ENCODE data around the gene PLEKHF1. TPM values are rescaled to one million over a fixed set of nuclear protein-coding genes. Genes with fewer than 3 reads are reported as not detected.
A peak's percentile ranks its signal among the peaks of the same experiment; 100 is the strongest.
"Not testable (repeated sequence)": the region's sequence is repeated elsewhere in the genome, so short reads cannot be mapped to it uniquely, and the experiment has no call there.

The PLEKHF1 gene
- total RNA-seq, 4 donors from 2014 or later = 13.1 to 18.1 (median 17.2) TPM

- intact Hi-C loops (cut with DNase I; ENCODE audit: low total_unique reads) = no loop called here
- TF ChIP-seq, protein P1, sequence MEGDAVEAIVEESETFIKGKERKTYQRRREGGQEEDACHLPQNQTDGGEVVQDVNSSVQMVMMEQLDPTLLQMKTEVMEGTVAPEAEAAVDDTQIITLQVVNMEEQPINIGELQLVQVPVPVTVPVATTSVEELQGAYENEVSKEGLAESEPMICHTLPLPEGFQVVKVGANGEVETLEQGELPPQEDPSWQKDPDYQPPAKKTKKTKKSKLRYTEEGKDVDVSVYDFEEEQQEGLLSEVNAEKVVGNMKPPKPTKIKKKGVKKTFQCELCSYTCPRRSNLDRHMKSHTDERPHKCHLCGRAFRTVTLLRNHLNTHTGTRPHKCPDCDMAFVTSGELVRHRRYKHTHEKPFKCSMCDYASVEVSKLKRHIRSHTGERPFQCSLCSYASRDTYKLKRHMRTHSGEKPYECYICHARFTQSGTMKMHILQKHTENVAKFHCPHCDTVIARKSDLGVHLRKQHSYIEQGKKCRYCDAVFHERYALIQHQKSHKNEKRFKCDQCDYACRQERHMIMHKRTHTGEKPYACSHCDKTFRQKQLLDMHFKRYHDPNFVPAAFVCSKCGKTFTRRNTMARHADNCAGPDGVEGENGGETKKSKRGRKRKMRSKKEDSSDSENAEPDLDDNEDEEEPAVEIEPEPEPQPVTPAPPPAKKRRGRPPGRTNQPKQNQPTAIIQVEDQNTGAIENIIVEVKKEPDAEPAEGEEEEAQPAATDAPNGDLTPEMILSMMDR (IDR thresholded peaks at IDR 0.05) = no peak
- TF ChIP-seq POLR2A (IDR thresholded peaks at IDR 0.05) = no peak
- 73 to 76% methylated on average over 18 of the region's 18 CpGs for WGBS, 2 donors
- no peak for DNase-seq (ENCODE audit: low spot score in 2 of 2)
- no peak overlapping the region for H3K4me3 ChIP-seq (ENCODE audit: low read depth, poor library complexity, severe bottlenecking)
These were observed 43.5 kb downstream of the PLEKHF1 start for GRCh38 chr19:29708554-29709439.

- 92 to 93% methylated on average over 2 of the region's 2 CpGs for WGBS, 2 donors
- intact Hi-C loops (cut with DNase I; ENCODE audit: low total_unique reads); DNase-seq (ENCODE audit: low spot score in 2 of 2): not testable (repeated sequence)
These were observed 44.2 kb downstream of the PLEKHF1 start for GRCh38 chr19:29709440-29709798.

GRCh38 chr19:29711584-29712132 is 46.4 kb downstream of the PLEKHF1 start:
- TF ChIP-seq, protein P1 (IDR thresholded peaks at IDR 0.05) = no peak
- no peak for TF ChIP-seq POLR2A (IDR thresholded peaks at IDR 0.05)
- 82 to 83% methylated on average over 6 of the region's 6 CpGs for WGBS, 2 donors
- intact Hi-C loops (cut with DNase I; ENCODE audit: low total_unique reads) = no loop called here
- DNase-seq (ENCODE audit: low spot score in 2 of 2) = no peak
- H3K4me3 ChIP-seq (ENCODE audit: low read depth, poor library complexity, severe bottlenecking) = no peak overlapping the region

More at GRCh38 chr19:29709440-29709798, 44.2 kb downstream of the PLEKHF1 start:
- H3K4me3 ChIP-seq (ENCODE audit: low read depth, poor library complexity, severe bottlenecking) = not testable (repeated sequence)

DNA sequence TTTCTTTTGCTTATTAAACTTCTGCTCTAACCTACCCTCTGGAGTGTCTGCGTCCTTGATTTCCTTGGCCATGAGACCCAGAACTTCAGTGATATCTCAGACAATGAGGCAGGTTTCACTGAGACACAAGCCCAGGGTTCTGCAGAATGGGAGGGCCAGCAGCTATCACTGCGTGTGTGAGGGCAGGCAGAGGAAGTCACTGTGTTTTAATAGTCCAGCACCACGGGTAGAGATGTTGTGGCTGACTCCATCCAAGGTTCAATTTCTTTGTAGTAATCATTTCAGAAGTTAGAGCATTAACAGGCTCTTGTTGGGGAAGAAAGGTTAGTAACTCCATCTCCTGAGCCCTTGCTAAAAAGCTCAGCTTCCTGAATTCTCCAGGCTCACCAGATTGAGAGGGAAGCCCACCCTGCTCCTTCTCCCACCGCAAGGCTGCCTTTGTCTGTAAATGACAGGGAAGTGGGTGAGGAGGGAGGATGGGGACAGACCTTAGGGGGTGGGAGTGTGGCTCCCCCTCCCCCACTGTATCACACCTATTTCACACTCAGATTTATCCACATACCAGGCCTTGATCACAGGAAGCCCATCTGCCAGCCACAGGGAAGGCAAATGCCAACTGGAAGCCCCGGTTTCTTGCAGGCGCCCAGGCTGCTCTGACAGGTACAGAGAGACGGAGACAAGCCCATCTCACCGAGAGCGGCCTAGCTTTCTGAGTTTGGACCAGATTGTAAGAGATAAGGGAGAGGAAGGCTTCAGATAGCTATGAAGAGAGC is 47.7 kb downstream of the PLEKHF1 start:
- TF ChIP-seq, protein P1 (IDR thresholded peaks at IDR 0.05) = no peak
- no peak for TF ChIP-seq POLR2A (IDR thresholded peaks at IDR 0.05)
- intact Hi-C loops (cut with DNase I; ENCODE audit: low total_unique reads) = no loop called here
- 75 to 76% methylated on average over 9 of the region's 9 CpGs for WGBS, 2 donors
- no peak for DNase-seq (ENCODE audit: low spot score in 2 of 2)
- no peak overlapping the region for H3K4me3 ChIP-seq (ENCODE audit: low read depth, poor library complexity, severe bottlenecking)

DNA sequence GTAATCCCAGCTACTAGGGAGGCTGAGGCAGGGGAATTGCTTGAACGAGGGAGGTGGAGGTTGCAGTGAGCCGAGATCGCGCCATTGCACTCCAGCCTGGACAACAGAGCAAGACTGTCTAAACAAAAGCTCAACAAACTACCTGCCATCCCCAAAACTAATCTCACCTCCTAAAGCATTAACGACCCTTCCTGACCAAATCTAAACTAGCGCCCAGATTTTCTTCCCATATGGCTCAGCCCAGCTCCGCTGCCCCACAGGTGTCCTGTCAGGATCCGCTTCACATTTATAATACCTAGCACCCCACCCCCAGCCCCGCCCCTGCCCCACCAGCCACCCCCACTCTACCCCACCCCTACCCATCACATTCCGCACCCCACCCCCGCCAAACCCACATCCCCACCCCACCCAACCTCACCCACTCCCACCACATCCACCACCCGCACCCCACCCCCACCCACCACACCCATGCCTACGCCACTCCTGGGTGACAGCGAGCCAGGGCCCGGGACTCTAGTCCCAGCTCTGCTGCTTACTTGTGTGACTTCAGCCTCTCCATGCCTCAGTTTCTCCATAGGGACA is 49.2 kb downstream of the PLEKHF1 start:
- H3K4me3 ChIP-seq (ENCODE audit: low read depth, poor library complexity, severe bottlenecking) = peak overlapping the region; percentile 63
- WGBS, 2 donors = 20% methylated on average over 12 to 13 of the region's 15 CpGs
- TF ChIP-seq POLR2A (IDR thresholded peaks at IDR 0.05) = no peak
- TF ChIP-seq, protein P1 (IDR thresholded peaks at IDR 0.05) = no peak
- no peak for DNase-seq (ENCODE audit: low spot score in 2 of 2)
- intact Hi-C loops (cut with DNase I; ENCODE audit: low total_unique reads) = no loop called here

All from lower leg skin (tissue), 4 donors.